HL-60 (cell line): ENCODE measurements around the gene TNFRSF1B.

Experiments used
- GABPA ChIP-seq: IDR thresholded peaks from 2 replicates; pipeline ENCODE4 v1.6.1; 2012; ENCODE audit warnings: low read depth
- POLR2AphosphoS5 ChIP-seq: IDR thresholded peaks from 2 replicates; pipeline ENCODE4 v1.6.1; 2012; ENCODE audit warnings: low read depth
- SPI1 ChIP-seq: IDR thresholded peaks from 2 replicates; pipeline ENCODE4 v1.6.1; 2012; ENCODE audit warnings: low read depth, mild to moderate bottlenecking, borderline replicate concordance
- TF ChIP-seq, protein P1 (sequence below): IDR thresholded peaks from one replicate; pipeline ENCODE4 v1.5.1; 2011; ENCODE audit warnings: low read length, control low read depth, inconsistent platforms; ENCODE audit not compliant: insufficient read depth
- TF ChIP-seq, protein P2 (sequence below): IDR thresholded peaks from 2 replicates; pipeline ENCODE4 v1.6.1; 2012; ENCODE audit warnings: low read depth; ENCODE audit not compliant: insufficient replicate concordance

DNA sequence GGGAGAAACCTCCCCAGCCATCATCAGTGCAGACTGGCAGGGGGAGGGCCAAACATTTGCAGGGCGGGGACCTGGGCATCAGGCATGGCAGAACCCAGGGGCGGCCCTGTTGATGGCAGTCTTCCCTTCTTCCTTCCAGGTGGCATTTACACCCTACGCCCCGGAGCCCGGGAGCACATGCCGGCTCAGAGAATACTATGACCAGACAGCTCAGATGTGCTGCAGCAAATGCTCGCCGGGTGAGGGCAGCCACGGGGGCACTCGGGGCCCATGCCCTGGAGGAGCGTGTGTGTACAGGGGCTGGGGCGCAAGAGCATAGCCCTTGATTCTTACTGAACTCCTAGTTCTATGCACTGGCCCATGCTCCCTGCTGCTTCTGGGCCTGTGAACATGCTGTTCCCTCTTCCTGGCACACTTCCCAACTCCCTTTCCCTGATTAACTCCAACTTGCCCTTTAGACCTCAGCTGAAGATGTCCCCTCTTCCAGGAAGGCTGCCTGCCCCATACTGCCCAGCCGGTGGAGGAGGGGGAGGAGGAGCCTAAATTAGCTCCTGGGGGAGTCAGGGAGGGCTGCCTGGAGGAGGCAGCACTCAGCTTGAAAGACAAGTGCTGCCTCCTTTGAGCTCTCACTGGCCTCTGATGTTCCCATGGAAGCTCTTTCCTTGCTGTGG, 22.0 kb downstream of the TNFRSF1B start:
- TF ChIP-seq, protein P1, sequence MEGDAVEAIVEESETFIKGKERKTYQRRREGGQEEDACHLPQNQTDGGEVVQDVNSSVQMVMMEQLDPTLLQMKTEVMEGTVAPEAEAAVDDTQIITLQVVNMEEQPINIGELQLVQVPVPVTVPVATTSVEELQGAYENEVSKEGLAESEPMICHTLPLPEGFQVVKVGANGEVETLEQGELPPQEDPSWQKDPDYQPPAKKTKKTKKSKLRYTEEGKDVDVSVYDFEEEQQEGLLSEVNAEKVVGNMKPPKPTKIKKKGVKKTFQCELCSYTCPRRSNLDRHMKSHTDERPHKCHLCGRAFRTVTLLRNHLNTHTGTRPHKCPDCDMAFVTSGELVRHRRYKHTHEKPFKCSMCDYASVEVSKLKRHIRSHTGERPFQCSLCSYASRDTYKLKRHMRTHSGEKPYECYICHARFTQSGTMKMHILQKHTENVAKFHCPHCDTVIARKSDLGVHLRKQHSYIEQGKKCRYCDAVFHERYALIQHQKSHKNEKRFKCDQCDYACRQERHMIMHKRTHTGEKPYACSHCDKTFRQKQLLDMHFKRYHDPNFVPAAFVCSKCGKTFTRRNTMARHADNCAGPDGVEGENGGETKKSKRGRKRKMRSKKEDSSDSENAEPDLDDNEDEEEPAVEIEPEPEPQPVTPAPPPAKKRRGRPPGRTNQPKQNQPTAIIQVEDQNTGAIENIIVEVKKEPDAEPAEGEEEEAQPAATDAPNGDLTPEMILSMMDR, result no peak
- TF ChIP-seq, protein P2, sequence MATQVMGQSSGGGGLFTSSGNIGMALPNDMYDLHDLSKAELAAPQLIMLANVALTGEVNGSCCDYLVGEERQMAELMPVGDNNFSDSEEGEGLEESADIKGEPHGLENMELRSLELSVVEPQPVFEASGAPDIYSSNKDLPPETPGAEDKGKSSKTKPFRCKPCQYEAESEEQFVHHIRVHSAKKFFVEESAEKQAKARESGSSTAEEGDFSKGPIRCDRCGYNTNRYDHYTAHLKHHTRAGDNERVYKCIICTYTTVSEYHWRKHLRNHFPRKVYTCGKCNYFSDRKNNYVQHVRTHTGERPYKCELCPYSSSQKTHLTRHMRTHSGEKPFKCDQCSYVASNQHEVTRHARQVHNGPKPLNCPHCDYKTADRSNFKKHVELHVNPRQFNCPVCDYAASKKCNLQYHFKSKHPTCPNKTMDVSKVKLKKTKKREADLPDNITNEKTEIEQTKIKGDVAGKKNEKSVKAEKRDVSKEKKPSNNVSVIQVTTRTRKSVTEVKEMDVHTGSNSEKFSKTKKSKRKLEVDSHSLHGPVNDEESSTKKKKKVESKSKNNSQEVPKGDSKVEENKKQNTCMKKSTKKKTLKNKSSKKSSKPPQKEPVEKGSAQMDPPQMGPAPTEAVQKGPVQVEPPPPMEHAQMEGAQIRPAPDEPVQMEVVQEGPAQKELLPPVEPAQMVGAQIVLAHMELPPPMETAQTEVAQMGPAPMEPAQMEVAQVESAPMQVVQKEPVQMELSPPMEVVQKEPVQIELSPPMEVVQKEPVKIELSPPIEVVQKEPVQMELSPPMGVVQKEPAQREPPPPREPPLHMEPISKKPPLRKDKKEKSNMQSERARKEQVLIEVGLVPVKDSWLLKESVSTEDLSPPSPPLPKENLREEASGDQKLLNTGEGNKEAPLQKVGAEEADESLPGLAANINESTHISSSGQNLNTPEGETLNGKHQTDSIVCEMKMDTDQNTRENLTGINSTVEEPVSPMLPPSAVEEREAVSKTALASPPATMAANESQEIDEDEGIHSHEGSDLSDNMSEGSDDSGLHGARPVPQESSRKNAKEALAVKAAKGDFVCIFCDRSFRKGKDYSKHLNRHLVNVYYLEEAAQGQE, result no peak
- no peak for TF ChIP-seq POLR2AphosphoS5
- TF ChIP-seq SPI1, result no peak
- no peak for TF ChIP-seq GABPA
